ENCODE data around the gene DOK7.
"Not testable (repeated sequence)": the region's sequence is repeated elsewhere in the genome, so short reads cannot be mapped to it uniquely, and the experiment has no call there.

Gene DOK7

GRCh38 chr4:3533423-3533820 lies 70.3 kb downstream of the DOK7 start:
- no peak for DNase-seq (ENCODE audit: low read depth)

- DNase-seq (ENCODE audit: low read depth): not testable (repeated sequence)
These were observed 72.7 kb downstream of the DOK7 start for GRCh38 chr4:3535812-3536211.

- DNase-seq (ENCODE audit: low read depth): not testable (repeated sequence)
These were observed 75.8 kb downstream of the DOK7 start for GRCh38 chr4:3538906-3539305.

- DNase-seq (ENCODE audit: low read depth): not testable (repeated sequence)
These were observed 80.3 kb downstream of the DOK7 start for GRCh38 chr4:3543415-3543814.
